HG03135 (cell line): ENCODE measurements around the gene BANF1.
"Not testable (repeated sequence)": the region's sequence is repeated elsewhere in the genome, so short reads cannot be mapped to it uniquely, and the experiment has no call there.

ENCODE experiments used
- ATAC-seq: cut with Tn5 transposase; IDR thresholded peaks from one replicate; pipeline ENCODE4 v1.9.1; 2021; ENCODE audit warnings: mild to moderate bottlenecking, moderate library complexity; ENCODE audit not compliant: unreplicated experiment

The BANF1 gene

DNA sequence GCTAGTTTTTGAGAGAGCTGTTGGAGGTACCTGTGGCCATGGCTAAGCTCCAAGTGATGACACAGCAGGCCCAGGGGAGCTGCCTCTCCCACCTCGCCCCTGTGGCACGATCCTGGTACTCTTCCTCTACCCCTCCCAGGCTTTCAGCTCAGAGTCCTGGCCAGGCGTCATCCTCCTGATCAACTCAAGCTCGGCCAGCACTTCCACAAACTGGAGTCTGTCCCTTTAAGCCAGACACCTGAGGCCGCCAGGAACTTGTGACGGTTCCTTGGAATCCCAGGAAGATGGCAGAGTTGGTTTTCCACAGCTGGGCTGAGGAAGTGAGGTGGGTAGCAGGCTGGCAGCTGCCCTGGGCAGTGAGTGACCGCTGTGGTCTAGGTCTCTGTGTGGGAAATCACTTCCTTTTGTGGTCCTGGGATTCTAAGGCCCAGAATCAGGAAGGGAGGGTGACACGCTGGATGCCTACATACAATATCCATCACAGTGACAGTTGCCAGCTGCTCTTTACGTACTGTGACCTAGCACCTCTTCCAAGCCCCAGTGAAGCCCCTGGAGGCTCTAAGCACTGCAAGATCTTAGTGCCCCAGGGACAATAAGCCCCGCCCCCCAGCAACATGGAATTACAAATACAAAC, 6.3 kb downstream of the BANF1 start:
- no peak for ATAC-seq

DNA sequence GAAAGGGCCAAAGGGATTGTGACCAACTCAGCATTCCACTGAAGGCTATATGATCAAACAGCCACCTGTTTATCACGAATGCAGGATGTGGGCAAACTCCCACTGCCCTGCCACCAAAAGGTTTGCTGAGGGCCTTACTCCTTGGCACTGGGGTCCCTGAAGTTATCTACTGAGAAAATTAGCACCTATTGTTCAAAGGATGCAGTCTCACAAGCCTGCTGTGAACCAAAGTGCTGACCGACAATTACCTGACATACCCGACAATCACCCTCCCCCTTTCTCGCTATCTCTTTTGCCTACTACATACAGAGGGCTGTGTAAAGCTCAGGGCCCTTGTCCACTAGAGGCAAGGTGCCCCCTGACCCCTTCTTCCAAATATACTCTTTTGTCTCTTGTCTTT, 7.7 kb downstream of the BANF1 start:
- ATAC-seq, result not testable (repeated sequence)

DNA sequence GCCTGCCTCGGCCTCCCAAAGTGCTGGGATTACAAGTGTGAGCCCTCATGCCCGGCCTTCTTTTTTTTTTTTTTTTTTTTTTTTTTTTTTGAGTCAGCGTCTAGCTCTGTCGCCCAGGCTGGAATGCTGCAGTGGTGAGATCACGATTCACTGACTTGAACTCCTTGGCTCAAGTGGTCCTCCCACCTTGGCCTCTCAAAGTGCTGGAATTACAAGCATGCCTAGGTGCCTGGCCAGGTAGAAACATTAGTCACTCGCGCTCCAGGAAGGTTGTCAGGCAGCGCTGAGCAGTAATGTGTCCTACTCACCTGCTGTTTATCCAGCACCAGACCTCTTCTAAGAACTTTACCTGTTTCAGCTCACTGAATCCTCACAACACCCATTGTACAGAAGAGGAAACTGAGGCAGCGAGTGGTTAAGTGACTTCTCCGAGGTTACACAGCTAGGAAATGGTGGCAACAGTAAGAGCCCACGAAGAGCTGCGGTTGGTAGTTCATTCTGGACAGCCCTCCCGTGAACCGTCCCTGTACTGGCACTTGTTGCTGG, 9.0 kb downstream of the BANF1 start:
- no peak for ATAC-seq

GRCh38 chr11:66011785-66012303, 9.5 kb downstream of the BANF1 start, which contains the start of gene CST6:
Gene CST6, plus strand, starts transcription at chr11:66012008. Its CDS starts 37 bp downstream, at chr11:66012045.
- ATAC-seq, result no peak

DNA sequence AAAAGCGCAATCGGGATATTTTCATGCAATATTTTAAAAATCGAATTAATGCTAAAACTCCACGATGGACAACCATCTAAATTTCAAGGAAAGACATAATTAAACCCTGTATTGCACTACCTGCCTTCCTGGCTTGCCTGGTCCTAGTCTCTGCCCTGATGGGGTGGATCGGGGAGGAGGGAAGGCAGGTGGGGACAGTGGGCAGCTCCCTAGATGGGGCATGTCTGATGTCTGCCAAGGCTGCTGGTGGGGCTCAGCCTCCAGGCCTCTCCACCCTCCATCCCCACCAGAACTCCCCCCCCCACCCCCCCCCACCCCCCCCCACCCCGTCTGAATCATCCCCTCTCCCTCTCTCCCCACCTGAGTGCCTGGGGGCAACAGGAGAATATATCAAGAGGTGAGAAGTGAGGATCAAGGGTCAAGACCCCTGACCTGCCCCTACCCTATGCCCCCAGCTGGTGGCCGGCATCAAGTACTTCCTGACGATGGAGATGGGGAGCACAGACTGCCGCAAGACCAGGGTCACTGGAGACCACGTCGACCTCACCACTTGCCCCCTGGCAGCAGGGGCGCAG, 10.2 kb downstream of the BANF1 start:
- ATAC-seq, result no peak

- ATAC-seq, result no peak
These were observed 10.9 kb downstream of the BANF1 start for GRCh38 chr11:66012946-66013761.

GRCh38 chr11:66013762-66014100, 11.4 kb downstream of the BANF1 start:
- no peak for ATAC-seq

DNA sequence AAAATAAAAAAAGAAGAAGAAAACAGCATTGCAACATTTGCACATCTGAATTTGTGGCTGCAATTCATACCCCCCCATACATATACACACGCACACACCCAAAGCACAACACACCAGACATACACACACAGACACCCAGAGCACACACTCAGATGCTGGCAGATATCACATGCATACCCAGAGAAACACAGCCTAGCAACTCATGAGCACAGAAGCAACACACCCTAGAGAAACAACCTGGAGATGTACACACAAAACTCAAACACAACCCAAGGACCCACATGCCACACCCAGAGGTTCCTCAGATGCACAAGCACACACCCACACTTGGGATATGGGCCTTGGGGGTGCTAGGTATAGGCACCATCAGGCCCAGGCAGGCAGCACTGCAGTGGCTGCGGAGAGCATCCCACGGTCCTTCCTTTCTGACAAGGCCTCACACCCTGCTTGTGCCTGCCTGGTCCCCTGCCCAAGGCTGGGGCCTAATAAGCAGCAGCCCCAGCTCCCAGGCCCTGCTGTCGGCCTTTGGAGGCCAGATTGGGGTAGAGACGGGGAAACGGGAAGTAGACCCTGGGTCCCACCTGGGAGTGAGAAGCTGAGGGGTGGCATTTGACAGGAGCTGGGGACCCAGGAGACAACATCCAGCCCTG, 12.6 kb downstream of the BANF1 start:
- ATAC-seq, result no peak

GRCh38 chr11:66015454-66015881, 13.2 kb downstream of the BANF1 start:
- ATAC-seq, result no peak

GRCh38 chr11:66015936-66016792, 13.9 kb downstream of the BANF1 start:
- no peak for ATAC-seq

GRCh38 chr11:66016793-66017177, 14.5 kb downstream of the BANF1 start:
- ATAC-seq, result no peak

GRCh38 chr11:66017321-66017720, 15.0 kb downstream of the BANF1 start:
- no peak for ATAC-seq

DNA sequence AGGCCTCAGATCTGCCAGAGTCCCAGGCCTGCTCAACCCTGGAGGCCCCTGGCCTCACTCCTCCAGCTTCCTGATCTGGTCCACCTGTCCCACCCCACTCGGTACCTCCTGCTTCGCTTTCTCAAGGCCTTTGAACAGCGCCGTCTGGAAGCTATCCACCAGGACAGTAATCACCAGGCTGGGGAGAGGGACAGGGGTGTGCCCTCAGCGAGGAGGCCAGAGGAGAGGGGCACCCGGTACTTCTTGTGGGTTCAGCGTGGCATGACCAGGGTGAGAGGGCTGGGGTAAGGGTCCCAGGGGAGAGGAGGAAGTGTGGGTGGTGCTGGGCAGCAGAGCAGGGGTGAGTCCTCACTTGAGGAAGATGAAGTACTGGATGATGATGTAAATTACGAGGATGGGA, 17.9 kb downstream of the BANF1 start:
- ATAC-seq, result no peak

GRCh38 chr11:66020618-66021357, 18.5 kb downstream of the BANF1 start:
- ATAC-seq, result no peak

- no peak for ATAC-seq
These were observed 20.3 kb downstream of the BANF1 start for GRCh38 chr11:66022401-66023185.

DNA sequence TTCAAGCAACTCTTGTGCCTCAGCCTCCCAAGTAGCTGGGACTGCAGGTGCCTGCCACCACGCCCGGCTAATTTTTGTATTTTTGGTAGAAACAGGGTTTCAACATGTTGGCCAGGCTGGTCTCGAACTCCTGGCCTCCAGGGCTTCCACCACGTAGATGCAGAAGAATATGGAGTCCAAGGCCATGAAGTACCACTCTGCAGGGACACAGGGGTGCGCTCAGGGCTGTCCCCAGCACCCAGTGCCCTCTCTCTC, 20.8 kb downstream of the BANF1 start:
- ATAC-seq, result not testable (repeated sequence)

GRCh38 chr11:66026017-66026529, 23.8 kb downstream of the BANF1 start, which contains the start of gene CATSPER1:
Gene CATSPER1, minus strand, starts transcription at chr11:66026479. Its CDS starts 100 bp downstream, at chr11:66026379.
- ATAC-seq, result no peak

DNA sequence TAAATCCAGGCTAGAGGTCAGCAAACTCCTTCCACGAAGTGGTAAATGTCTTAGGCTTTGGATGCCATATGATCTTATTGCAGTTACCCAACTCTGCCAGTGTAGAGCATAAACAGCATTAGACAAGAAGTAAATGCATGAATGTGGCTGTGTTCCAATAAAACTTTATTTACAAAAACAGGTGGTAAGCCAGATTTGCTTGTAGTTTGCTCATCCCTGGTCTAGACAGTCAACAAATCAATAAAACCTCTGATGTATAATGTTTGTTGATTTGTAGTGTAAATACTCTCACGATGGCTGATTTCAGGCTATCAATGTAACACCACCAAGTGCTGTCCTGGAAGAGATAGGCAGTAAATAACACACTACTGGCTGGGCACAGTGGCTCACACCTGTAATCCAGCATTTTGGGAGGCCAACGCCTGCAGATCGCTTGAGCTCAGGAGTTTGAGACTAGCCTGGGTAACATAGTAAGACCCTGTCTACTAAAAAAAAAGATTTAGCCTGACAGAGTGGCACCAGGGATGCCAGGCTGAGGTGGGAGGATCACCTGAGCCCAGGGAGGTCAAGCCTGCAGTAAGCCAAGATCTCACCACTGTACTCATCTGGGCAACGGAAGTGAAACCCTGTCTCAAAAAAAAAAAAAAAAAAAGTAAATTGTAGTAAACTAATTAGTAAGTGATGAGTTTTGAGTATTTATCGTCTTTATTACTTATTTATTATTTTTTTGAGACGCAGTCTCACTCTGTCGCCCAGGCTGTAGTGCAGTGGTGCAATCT, 30.8 kb downstream of the BANF1 start:
- no peak for ATAC-seq
